ENCODE results near the gene CCDC127.
"Not testable (repeated sequence)": the region's sequence is repeated elsewhere in the genome, so short reads cannot be mapped to it uniquely, and the experiment has no call there.

DNA sequence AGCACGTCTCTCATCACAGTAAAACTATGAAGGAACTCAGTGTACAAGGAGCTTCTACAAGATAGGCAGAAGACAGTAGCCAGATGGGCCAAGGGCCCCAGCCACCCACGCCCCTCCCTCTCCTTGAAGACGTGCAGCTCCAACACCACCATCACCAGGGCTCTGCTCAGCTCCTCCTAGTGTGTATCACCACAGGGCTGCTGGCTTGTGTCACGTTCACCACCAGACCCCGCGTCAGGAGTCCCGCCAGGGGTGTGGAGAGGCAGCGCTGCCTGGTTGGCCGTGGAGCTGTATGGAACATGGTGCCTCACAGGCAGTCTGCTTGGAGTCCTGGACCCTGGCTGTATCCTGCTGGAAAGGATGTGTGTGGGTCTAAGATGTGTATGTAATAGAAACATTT is 32.4 kb upstream of the CCDC127 start:
- TF ChIP-seq SMC3 (IDR thresholded peaks at IDR 0.05; ENCODE audit: low read length); TBX2 (CRISPR knock-in tag; IDR thresholded peaks at IDR 0.05; ENCODE audit: borderline replicate concordance); ETV5 (CRISPR knock-in tag; IDR thresholded peaks at IDR 0.05; ENCODE audit: borderline replicate concordance); ZNF674 (CRISPR knock-in tag; IDR thresholded peaks at IDR 0.05; ENCODE audit: low read depth); SRSF9 (IDR thresholded peaks at IDR 0.05; ENCODE audit: borderline replicate concordance, insufficient read depth, low read depth, low read length, poor library complexity, severe bottlenecking); SRSF1 (optimal IDR thresholded peaks at IDR 0.05; ENCODE audit: low read depth, low read length): not testable (repeated sequence)
- TF ChIP-seq, protein P1, sequence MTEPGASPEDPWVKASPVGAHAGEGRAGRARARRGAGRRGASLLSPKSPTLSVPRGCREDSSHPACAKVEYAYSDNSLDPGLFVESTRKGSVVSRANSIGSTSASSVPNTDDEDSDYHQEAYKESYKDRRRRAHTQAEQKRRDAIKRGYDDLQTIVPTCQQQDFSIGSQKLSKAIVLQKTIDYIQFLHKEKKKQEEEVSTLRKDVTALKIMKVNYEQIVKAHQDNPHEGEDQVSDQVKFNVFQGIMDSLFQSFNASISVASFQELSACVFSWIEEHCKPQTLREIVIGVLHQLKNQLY (CRISPR knock-in tag; IDR thresholded peaks at IDR 0.05), result not testable (repeated sequence)
- TF ChIP-seq, protein P2, sequence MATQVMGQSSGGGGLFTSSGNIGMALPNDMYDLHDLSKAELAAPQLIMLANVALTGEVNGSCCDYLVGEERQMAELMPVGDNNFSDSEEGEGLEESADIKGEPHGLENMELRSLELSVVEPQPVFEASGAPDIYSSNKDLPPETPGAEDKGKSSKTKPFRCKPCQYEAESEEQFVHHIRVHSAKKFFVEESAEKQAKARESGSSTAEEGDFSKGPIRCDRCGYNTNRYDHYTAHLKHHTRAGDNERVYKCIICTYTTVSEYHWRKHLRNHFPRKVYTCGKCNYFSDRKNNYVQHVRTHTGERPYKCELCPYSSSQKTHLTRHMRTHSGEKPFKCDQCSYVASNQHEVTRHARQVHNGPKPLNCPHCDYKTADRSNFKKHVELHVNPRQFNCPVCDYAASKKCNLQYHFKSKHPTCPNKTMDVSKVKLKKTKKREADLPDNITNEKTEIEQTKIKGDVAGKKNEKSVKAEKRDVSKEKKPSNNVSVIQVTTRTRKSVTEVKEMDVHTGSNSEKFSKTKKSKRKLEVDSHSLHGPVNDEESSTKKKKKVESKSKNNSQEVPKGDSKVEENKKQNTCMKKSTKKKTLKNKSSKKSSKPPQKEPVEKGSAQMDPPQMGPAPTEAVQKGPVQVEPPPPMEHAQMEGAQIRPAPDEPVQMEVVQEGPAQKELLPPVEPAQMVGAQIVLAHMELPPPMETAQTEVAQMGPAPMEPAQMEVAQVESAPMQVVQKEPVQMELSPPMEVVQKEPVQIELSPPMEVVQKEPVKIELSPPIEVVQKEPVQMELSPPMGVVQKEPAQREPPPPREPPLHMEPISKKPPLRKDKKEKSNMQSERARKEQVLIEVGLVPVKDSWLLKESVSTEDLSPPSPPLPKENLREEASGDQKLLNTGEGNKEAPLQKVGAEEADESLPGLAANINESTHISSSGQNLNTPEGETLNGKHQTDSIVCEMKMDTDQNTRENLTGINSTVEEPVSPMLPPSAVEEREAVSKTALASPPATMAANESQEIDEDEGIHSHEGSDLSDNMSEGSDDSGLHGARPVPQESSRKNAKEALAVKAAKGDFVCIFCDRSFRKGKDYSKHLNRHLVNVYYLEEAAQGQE (IDR thresholded peaks at IDR 0.05; ENCODE audit: borderline replicate concordance in 1 of 2, low read depth in 1 of 2, low read length in 2 of 2), result not testable (repeated sequence)
- TF ChIP-seq, protein P3, sequence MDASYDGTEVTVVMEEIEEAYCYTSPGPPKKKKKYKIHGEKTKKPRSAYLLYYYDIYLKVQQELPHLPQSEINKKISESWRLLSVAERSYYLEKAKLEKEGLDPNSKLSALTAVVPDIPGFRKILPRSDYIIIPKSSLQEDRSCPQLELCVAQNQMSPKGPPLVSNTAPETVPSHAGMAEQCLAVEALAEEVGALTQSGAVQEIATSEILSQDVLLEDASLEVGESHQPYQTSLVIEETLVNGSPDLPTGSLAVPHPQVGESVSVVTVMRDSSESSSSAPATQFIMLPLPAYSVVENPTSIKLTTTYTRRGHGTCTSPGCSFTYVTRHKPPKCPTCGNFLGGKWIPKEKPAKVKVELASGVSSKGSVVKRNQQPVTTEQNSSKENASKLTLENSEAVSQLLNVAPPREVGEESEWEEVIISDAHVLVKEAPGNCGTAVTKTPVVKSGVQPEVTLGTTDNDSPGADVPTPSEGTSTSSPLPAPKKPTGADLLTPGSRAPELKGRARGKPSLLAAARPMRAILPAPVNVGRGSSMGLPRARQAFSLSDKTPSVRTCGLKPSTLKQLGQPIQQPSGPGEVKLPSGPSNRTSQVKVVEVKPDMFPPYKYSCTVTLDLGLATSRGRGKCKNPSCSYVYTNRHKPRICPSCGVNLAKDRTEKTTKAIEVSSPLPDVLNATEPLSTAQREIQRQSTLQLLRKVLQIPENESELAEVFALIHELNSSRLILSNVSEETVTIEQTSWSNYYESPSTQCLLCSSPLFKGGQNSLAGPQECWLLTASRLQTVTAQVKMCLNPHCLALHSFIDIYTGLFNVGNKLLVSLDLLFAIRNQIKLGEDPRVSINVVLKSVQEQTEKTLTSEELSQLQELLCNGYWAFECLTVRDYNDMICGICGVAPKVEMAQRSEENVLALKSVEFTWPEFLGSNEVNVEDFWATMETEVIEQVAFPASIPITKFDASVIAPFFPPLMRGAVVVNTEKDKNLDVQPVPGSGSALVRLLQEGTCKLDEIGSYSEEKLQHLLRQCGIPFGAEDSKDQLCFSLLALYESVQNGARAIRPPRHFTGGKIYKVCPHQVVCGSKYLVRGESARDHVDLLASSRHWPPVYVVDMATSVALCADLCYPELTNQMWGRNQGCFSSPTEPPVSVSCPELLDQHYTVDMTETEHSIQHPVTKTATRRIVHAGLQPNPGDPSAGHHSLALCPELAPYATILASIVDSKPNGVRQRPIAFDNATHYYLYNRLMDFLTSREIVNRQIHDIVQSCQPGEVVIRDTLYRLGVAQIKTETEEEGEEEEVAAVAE (CRISPR knock-in tag; IDR thresholded peaks at IDR 0.05; ENCODE audit: borderline replicate concordance), result not testable (repeated sequence)

Data from HepG2 (cell line).